Type B pancreatic cell (in vitro differentiated cells): ENCODE data around the gene MAP3K7. TPM values are rescaled to one million over a fixed set of nuclear protein-coding genes. Genes with fewer than 3 reads are reported as not detected.
"Not testable (repeated sequence)": the region's sequence is repeated elsewhere in the genome, so short reads cannot be mapped to it uniquely, and the experiment has no call there.

ENCODE experiments used
- DNase-seq: peaks from one replicate; pipeline ENCODE4 v3.0.0; 2021; ENCODE audit warnings: mixed read lengths; ENCODE audit not compliant: unreplicated experiment; ENCODE audit errors: extremely low spot score
- H3K27ac Mint-ChIP-seq: 2 replicates; pipeline ENCODE4 v1.8.0; 2021; ENCODE audit warnings: mild to moderate bottlenecking, mixed read lengths
- H3K27me3 Mint-ChIP-seq: 2 replicates; pipeline ENCODE4 v1.8.0; 2021; ENCODE audit warnings: mixed read lengths
- H3K36me3 Mint-ChIP-seq: 2 replicates; pipeline ENCODE4 v1.8.0; 2021; ENCODE audit warnings: mixed read lengths
- H3K4me1 Mint-ChIP-seq: one replicate; pipeline ENCODE4 v1.8.0; 2021; ENCODE audit warnings: mixed read lengths; ENCODE audit not compliant: unreplicated experiment
- H3K4me3 Mint-ChIP-seq: 2 replicates; pipeline ENCODE4 v1.8.0; 2021; ENCODE audit warnings: mild to moderate bottlenecking, mixed read lengths
- H3K9me3 Mint-ChIP-seq: 2 replicates; pipeline ENCODE4 v1.8.0; 2021; ENCODE audit warnings: mixed read lengths
- total RNA-seq: library from RNA; stranded (reverse); gene quantifications from 2 replicates; pipeline ENCODE4 v1.2.1, GENCODE V29; 2021; ENCODE audit warnings: low replicate concordance
- TF ChIP-seq, protein P1 (sequence below): fragments of 200-600 bp; sonication (generic); conservative IDR thresholded peaks from 2 replicates; pipeline ENCODE4 v1.5.0; 2021; ENCODE audit warnings: antibody characterized with exemption, mild to moderate bottlenecking

The MAP3K7 gene
- total RNA-seq, 1 donor from 2014 or later, result 34.1 TPM

GRCh38 chr6:90575267-90575666, 11.6 kb downstream of the MAP3K7 start:
- Mint-ChIP-seq H3K36me3 (no peaks in the 10 kb centered on the region), H3K4me1 (peaks cover 4% of the 10 kb centered on the region), H3K27ac (no peak overlapping the region), H3K27me3 (no peaks in the 10 kb centered on the region), H3K4me3 (no peak overlapping the region), H3K9me3 (no peaks in the 10 kb centered on the region)
- TF ChIP-seq, protein P1, sequence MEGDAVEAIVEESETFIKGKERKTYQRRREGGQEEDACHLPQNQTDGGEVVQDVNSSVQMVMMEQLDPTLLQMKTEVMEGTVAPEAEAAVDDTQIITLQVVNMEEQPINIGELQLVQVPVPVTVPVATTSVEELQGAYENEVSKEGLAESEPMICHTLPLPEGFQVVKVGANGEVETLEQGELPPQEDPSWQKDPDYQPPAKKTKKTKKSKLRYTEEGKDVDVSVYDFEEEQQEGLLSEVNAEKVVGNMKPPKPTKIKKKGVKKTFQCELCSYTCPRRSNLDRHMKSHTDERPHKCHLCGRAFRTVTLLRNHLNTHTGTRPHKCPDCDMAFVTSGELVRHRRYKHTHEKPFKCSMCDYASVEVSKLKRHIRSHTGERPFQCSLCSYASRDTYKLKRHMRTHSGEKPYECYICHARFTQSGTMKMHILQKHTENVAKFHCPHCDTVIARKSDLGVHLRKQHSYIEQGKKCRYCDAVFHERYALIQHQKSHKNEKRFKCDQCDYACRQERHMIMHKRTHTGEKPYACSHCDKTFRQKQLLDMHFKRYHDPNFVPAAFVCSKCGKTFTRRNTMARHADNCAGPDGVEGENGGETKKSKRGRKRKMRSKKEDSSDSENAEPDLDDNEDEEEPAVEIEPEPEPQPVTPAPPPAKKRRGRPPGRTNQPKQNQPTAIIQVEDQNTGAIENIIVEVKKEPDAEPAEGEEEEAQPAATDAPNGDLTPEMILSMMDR, result no peak
- no peak for DNase-seq

DNA sequence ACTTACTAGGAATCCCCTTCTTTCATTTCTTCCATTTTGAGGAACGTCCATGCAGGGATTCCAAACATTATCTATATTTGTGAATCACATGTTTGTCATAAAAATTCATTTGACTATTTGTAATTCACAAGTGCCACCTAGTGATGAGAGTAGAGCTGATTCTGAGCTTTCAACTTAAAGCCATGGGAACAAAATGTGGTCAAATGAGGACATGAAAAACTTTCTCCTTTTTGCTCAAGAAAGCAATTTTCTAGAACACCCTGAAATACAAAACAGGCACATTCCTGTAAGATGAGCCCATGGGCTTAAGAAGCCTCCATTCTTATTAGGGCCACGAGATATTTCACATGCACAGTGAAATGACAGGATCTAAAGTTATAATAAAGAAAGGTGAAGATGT, 12.3 kb downstream of the MAP3K7 start:
- no peak for DNase-seq
- H3K4me3 Mint-ChIP-seq, result no peak overlapping the region
- no peak overlapping the region for H3K27ac Mint-ChIP-seq
- H3K36me3 Mint-ChIP-seq, result peaks cover 3% of the 10 kb centered on the region
- H3K4me1 Mint-ChIP-seq, result peaks cover 4% of the 10 kb centered on the region
- TF ChIP-seq, protein P1, result peak; percentile 23
- no peaks in the 10 kb centered on the region for H3K9me3 Mint-ChIP-seq
- H3K27me3 Mint-ChIP-seq, result no peaks in the 10 kb centered on the region

DNA sequence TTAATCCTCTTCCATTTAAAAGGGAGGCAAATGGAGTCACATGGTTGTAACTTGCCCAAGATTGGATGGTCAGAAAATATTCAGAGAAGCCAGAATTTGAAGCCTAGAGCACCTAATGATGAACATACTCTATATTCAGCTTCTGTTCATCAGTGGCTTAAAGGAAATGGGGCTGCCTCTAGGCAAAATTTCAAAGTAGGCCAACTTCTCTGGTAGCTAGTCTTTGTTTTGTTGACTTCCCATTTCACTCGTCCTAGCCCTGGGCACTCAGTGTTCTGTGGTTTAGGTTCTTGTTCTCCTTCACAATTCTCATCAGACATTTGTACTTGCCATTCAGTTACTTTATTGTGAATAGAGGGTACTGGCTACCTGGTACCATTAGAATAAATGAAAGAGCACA, 13.2 kb downstream of the MAP3K7 start:
- no peak overlapping the region for H3K27ac Mint-ChIP-seq
- no peak for DNase-seq
- TF ChIP-seq, protein P1, result no peak
- H3K4me3 Mint-ChIP-seq, result no peak overlapping the region
- peaks cover 11% of the 10 kb centered on the region for H3K36me3 Mint-ChIP-seq
- H3K9me3 Mint-ChIP-seq, result no peaks in the 10 kb centered on the region
- peaks cover 4% of the 10 kb centered on the region for H3K4me1 Mint-ChIP-seq
- H3K27me3 Mint-ChIP-seq, result no peaks in the 10 kb centered on the region

GRCh38 chr6:90572856-90573255, 14.0 kb downstream of the MAP3K7 start:
- no peaks in the 10 kb centered on the region for H3K27me3 Mint-ChIP-seq
- H3K27ac Mint-ChIP-seq, result no peak overlapping the region
- TF ChIP-seq, protein P1, result no peak
- H3K9me3 Mint-ChIP-seq, result no peaks in the 10 kb centered on the region
- H3K4me3 Mint-ChIP-seq, result no peak overlapping the region
- peaks cover 14% of the 10 kb centered on the region for H3K36me3 Mint-ChIP-seq
- H3K4me1 Mint-ChIP-seq, result peaks cover 4% of the 10 kb centered on the region
- no peak for DNase-seq

- no peak for DNase-seq
- Mint-ChIP-seq H3K36me3 (peaks cover 42% of the 10 kb centered on the region), H3K4me1 (no peaks in the 10 kb centered on the region), H3K9me3 (no peaks in the 10 kb centered on the region), H3K4me3 (no peak overlapping the region), H3K27me3 (no peaks in the 10 kb centered on the region), H3K27ac (no peak overlapping the region)
- TF ChIP-seq, protein P1, result no peak
These were observed 17.6 kb downstream of the MAP3K7 start for GRCh38 chr6:90569223-90569622.

GRCh38 chr6:90567682-90568081, 19.2 kb downstream of the MAP3K7 start:
- H3K9me3 Mint-ChIP-seq, H3K27me3 Mint-ChIP-seq, H3K27ac Mint-ChIP-seq, DNase-seq, H3K4me1 Mint-ChIP-seq, H3K4me3 Mint-ChIP-seq: not testable (repeated sequence)
- peaks cover 57% of the 10 kb centered on the region for H3K36me3 Mint-ChIP-seq

GRCh38 chr6:90562341-90562740, 24.5 kb downstream of the MAP3K7 start:
- not testable (repeated sequence) for H3K4me3 Mint-ChIP-seq, H3K4me1 Mint-ChIP-seq, H3K27ac Mint-ChIP-seq, DNase-seq, H3K27me3 Mint-ChIP-seq, H3K9me3 Mint-ChIP-seq
- peaks cover 60% of the 10 kb centered on the region for H3K36me3 Mint-ChIP-seq
